ENCODE measurements around the gene REXO1. TPM values are rescaled to one million over a fixed set of nuclear protein-coding genes. Genes with fewer than 3 reads are reported as not detected.
A peak's percentile ranks its signal among the peaks of the same experiment; 100 is the strongest.

The REXO1 gene
- total RNA-seq, 1 experiment from 2014 or later, result 43.0 TPM

DNA sequence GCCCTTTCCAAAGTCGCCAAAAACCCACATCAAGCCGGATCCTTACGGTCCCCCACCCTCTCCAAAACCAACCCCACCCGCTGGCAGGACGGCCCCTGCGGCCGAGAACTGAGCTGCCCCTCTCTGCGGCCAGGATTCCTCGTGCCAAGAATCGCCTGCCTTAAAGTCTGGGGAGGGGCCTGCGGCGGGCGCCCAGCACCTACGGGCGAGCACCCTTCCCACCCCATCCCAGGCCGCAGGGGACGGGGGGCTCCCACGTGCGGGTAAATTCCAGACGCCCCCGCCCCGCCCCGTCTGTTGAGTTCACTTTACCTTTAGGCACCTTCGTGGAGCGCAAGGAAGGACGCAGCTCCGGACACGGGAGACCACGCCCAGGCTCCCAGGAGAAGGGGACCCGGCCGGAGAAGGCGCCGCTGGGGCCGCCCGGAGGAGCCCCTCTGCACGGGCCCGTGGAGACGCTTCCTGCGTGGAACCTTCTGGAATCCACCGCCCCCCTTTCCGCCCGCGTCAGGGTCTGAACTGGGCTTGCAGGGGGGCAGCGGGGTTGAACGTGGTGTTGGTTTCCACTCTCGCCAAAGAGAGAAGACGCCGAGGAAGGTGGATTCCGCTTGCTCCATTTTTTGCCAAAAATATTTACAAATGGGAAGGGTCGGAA lies 72.2 kb downstream of the REXO1 start:
- intact Hi-C loops (cut with micrococcal nuclease; ENCODE audit: unreplicated experiment), result no loop called here
- no peaks in the 10 kb centered on the region for H3K27me3 ChIP-seq (replicated peaks; ENCODE audit: control insufficient read depth, insufficient read depth, low read length)
- BruUV-seq (replicated peaks), result no TSS peak
- no peaks in the 10 kb centered on the region for H3K36me3 ChIP-seq (ENCODE audit: control insufficient read depth, insufficient read depth, low read length)
- Mint-ChIP-seq H3K4me3 (ENCODE audit: unreplicated experiment) (no peak overlapping the region), H3K9me3 (ENCODE audit: unreplicated experiment) (peaks cover 4% of the 10 kb centered on the region), H3K27me3 (ENCODE audit: insufficient read depth, unreplicated experiment) (peaks cover 16% of the 10 kb centered on the region), H3K4me1 (ENCODE audit: low read depth, unreplicated experiment) (no peaks in the 10 kb centered on the region), H3K27ac (ENCODE audit: unreplicated experiment) (no peak overlapping the region), H3K36me3 (ENCODE audit: insufficient read depth, unreplicated experiment) (peaks cover 5% of the 10 kb centered on the region)
- TF ChIP-seq, protein P1, sequence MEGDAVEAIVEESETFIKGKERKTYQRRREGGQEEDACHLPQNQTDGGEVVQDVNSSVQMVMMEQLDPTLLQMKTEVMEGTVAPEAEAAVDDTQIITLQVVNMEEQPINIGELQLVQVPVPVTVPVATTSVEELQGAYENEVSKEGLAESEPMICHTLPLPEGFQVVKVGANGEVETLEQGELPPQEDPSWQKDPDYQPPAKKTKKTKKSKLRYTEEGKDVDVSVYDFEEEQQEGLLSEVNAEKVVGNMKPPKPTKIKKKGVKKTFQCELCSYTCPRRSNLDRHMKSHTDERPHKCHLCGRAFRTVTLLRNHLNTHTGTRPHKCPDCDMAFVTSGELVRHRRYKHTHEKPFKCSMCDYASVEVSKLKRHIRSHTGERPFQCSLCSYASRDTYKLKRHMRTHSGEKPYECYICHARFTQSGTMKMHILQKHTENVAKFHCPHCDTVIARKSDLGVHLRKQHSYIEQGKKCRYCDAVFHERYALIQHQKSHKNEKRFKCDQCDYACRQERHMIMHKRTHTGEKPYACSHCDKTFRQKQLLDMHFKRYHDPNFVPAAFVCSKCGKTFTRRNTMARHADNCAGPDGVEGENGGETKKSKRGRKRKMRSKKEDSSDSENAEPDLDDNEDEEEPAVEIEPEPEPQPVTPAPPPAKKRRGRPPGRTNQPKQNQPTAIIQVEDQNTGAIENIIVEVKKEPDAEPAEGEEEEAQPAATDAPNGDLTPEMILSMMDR (IDR thresholded peaks at IDR 0.05; ENCODE audit: insufficient read depth in 1 of 2, low read depth in 1 of 2, low read length in 1 of 2, severe bottlenecking in 1 of 2, unreplicated experiment in 1 of 2), result no peak
- H3K9me3 ChIP-seq, result peaks cover 4% of the 10 kb centered on the region
- no peak for DNase-seq
- H3K4me1 ChIP-seq, result no peaks in the 10 kb centered on the region
- ChIA-PET CTCF (no interaction called here), POLR2A (no interaction called here)
- no peak overlapping the region for H3K4me3 ChIP-seq (ENCODE audit: low read depth, low read length)

DNA sequence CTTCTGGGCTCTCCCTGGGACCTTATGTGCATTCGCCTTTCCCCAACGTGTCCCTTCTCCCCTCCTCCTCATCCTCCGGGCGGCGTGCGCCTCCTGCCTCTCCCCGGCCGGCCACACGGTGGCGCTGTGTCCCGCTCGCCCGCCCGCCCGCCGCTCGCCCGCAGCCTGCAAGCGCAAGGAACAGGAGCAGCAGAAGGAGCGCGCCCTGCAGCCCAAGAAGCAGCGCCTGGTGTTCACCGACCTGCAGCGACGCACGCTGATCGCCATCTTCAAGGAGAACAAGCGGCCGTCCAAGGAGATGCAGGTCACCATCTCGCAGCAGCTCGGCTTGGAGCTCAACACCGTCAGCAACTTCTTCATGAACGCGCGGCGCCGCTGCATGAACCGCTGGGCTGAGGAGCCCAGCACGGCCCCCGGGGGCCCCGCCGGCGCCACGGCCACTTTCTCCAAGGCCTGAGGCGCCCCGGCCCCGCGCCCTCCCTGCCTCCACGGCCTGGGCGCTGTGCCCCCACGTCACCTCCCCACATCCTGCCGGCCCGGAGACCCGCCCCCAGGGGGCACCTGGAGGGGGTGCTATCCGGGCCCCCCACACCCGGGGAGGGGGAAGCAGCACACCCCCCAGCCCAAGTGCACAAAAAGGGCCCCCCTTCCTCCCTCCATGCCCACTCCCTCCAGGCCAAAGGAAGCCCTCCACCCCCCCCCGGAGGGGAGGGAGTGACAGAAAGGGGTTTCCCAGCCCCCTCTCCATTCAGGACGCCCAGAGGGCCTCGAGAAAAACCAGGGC lies 73.1 kb downstream of the REXO1 start:
- Mint-ChIP-seq H3K27me3 (ENCODE audit: insufficient read depth, unreplicated experiment) (peaks cover 16% of the 10 kb centered on the region), H3K9me3 (ENCODE audit: unreplicated experiment) (peaks cover 13% of the 10 kb centered on the region), H3K4me1 (ENCODE audit: low read depth, unreplicated experiment) (no peaks in the 10 kb centered on the region), H3K4me3 (ENCODE audit: unreplicated experiment) (no peak overlapping the region), H3K27ac (ENCODE audit: unreplicated experiment) (no peak overlapping the region), H3K36me3 (ENCODE audit: insufficient read depth, unreplicated experiment) (peaks cover 5% of the 10 kb centered on the region)
- no TSS peak for BruUV-seq (replicated peaks)
- TF ChIP-seq, protein P1 (IDR thresholded peaks at IDR 0.05; ENCODE audit: insufficient read depth in 1 of 2, low read depth in 1 of 2, low read length in 1 of 2, severe bottlenecking in 1 of 2, unreplicated experiment in 1 of 2), result peak; percentile 39 to 83
- H3K4me3 ChIP-seq (ENCODE audit: low read depth, low read length), result no peak overlapping the region
- DNase-seq, result peak in 1 of 2 experiments; percentile 56
- H3K27me3 ChIP-seq (replicated peaks; ENCODE audit: control insufficient read depth, insufficient read depth, low read length), result no peaks in the 10 kb centered on the region
- intact Hi-C loops (cut with micrococcal nuclease; ENCODE audit: unreplicated experiment), result no loop called here
- POLR2A ChIA-PET, result no interaction called here
- no peaks in the 10 kb centered on the region for H3K36me3 ChIP-seq (ENCODE audit: control insufficient read depth, insufficient read depth, low read length)
- no peaks in the 10 kb centered on the region for H3K4me1 ChIP-seq
- CTCF ChIA-PET, result interaction anchor here (0.6 to 1.0 kb wide), 4 partner anchors 42 to 221 kb away, joined by 3 to 11 read pairs (median 6); partner anchors contain the start of gene TCF3
- peaks cover 11% of the 10 kb centered on the region for H3K9me3 ChIP-seq

DNA sequence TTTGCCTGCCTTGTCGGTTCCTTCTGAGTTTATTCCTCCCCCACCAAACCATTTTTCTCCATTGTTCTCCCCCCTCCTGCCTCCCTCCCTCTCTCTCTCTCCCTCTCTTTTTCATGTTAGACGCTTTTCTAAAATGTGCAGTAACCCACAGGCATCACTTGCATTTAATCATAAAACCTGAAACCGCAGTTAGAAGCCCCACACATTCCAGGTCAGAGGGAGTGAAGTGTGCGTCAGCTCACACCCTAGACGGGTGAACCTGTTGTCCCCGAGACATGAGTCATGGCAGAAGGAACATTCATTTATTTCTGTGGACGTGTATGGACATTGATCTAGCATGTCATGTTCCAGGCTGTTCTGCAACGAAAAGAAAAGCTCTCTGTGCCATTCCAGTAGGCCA lies 75.1 kb downstream of the REXO1 start:
- DNase-seq, result no peak
- no TSS peak for BruUV-seq (replicated peaks)
- H3K9me3 ChIP-seq, result peaks cover 11% of the 10 kb centered on the region
- no peaks in the 10 kb centered on the region for H3K36me3 ChIP-seq (ENCODE audit: control insufficient read depth, insufficient read depth, low read length)
- Mint-ChIP-seq H3K4me3 (ENCODE audit: unreplicated experiment) (no peak overlapping the region), H3K4me1 (ENCODE audit: low read depth, unreplicated experiment) (no peaks in the 10 kb centered on the region), H3K27me3 (ENCODE audit: insufficient read depth, unreplicated experiment) (peaks cover 12% of the 10 kb centered on the region), H3K27ac (ENCODE audit: unreplicated experiment) (no peak overlapping the region), H3K9me3 (ENCODE audit: unreplicated experiment) (peaks cover 13% of the 10 kb centered on the region), H3K36me3 (ENCODE audit: insufficient read depth, unreplicated experiment) (no peaks in the 10 kb centered on the region)
- TF ChIP-seq, protein P1 (IDR thresholded peaks at IDR 0.05; ENCODE audit: insufficient read depth in 1 of 2, low read depth in 1 of 2, low read length in 1 of 2, severe bottlenecking in 1 of 2, unreplicated experiment in 1 of 2), result no peak
- H3K4me3 ChIP-seq (ENCODE audit: low read depth, low read length), result no peak overlapping the region
- ChIA-PET CTCF (no interaction called here), POLR2A (no interaction called here)
- intact Hi-C loops (cut with micrococcal nuclease; ENCODE audit: unreplicated experiment), result no loop called here
- H3K4me1 ChIP-seq, result no peaks in the 10 kb centered on the region
- no peaks in the 10 kb centered on the region for H3K27me3 ChIP-seq (replicated peaks; ENCODE audit: control insufficient read depth, insufficient read depth, low read length)
